ENCODE results near the gene PRR22.
"Not testable (repeated sequence)": the region's sequence is repeated elsewhere in the genome, so short reads cannot be mapped to it uniquely, and the experiment has no call there.

The PRR22 gene

GRCh38 chr19:5775668-5776309 is 8.8 kb downstream of the PRR22 start:
- no peak for DNase-seq (ENCODE audit: low read depth, low spot score)
- H3K4me3 ChIP-seq (ENCODE audit: low read length): no peak overlapping the region

DNA sequence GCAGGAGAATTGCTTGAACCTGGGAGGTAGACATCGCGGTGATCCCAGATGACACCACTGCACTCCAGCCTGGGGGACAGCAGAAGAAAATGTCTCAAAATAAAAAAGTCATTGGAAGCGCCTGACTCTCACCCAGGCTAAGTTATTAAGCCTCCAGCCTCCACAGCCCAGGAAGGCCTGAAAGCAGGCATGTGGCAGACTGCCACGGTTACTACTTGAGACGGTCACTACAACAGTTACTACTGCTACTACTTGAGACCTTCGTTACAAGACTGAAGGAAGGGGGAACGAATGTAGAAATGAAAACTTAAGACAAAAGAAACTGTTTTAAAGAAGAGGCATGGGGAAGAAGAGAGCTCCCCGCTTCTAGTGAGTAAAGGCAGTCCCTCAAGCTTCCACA is 9.6 kb downstream of the PRR22 start:
- no peak for DNase-seq (ENCODE audit: low read depth, low spot score)
- H3K4me3 ChIP-seq (ENCODE audit: low read length): no peak overlapping the region

GRCh38 chr19:5773276-5773675 is 11.3 kb downstream of the PRR22 start:
- no peak overlapping the region for H3K4me3 ChIP-seq (ENCODE audit: low read length)
- DNase-seq (ENCODE audit: low read depth, low spot score): no peak

DNA sequence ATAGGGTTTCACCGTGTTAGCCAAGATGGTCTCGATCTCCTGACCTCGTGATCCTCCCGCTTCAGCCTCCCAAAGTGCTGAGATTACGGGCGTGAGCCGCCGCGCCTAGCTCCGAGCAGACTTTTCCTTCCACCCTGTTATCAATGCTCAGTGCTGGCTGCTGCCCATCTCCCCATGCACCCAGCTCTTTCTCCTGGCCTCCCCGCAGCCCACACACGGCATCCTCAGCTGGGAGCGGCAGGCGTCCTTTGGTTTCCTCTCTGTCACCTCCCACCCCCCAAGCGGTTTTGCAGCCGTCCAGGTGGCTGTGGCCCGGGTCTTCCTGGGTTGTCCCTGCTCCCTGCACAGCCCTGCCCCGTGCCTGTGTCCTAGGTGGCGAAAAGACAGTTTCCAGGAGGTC is 12.1 kb downstream of the PRR22 start:
- DNase-seq (ENCODE audit: low read depth, low spot score): no peak
- no peak overlapping the region for H3K4me3 ChIP-seq (ENCODE audit: low read length)

- DNase-seq (ENCODE audit: low read depth, low spot score): no peak
- no peak overlapping the region for H3K4me3 ChIP-seq (ENCODE audit: low read length)
These were observed 16.6 kb downstream of the PRR22 start for GRCh38 chr19:5767949-5768348.

GRCh38 chr19:5765220-5765619 is 19.3 kb downstream of the PRR22 start:
- DNase-seq (ENCODE audit: low read depth, low spot score): no peak
- no peak overlapping the region for H3K4me3 ChIP-seq (ENCODE audit: low read length)

DNA sequence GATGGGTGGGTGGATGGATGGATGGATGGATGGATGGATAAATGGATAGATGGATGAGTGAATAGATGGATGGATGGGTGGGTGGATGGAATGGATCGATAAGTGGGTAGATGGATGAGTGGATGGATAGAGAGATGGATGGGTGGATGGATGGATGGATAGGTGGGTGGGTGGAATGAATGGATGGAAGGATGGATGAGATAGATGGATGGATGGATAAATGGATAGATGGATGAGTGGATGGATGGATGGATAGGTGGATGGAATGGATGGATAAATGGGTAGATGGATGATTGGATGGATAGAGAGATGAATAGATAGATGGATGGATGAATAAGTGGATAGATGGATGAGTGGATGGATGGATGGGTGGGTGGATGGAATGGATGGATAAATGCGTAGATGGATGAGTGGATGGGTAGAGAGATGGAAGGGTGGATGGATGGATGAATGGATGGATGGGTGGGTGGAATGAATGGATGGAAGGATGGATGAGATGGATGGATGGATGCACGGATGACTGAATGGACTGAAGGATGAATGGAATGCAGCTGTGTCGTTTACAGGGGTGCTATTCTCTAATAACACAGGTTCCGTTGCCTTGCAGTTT is 21.8 kb downstream of the PRR22 start:
- no peak overlapping the region for H3K4me3 ChIP-seq (ENCODE audit: low read length)
- DNase-seq (ENCODE audit: low read depth, low spot score): no peak

DNA sequence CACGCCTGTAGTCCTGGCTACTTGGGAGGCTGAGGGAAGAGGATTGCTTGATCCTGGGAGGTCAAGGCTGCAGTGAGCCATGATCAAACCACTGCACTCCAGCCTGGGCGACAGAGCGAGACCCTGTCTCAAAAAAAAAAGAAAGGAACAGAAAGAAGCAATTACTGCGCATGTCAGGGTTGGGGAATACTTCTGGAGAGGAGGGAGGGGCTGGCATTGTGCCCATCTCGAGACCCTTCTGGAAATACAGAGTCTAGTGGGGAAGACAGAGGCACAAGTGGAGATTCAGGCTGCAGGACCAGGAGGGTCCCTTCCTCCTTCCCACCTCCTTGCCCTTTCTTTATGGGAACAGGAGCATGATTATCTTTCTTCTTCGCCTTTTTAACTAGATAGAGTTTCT is 30.8 kb downstream of the PRR22 start:
- DNase-seq (ENCODE audit: low read depth, low spot score): no peak
- H3K4me3 ChIP-seq (ENCODE audit: low read length): no peak overlapping the region

DNA sequence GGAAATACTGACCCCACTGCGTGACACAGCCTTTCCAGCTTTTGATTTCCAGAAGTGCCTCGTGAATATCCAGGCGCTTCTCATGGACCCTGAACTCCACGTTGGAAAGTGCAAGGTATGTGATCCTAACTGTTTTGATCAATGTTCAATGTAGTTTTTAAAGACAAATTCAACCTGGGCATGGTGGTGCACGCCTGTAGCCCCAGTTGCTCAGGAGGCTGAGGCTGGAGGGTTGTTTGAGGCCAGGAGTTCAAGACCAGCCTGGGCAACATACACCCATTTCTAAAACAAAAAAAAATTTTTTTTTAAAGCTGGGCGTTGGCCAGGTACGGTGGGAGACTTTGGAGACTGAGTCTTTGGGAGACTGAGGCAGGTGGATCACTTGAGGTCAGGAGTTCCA is 32.8 kb downstream of the PRR22 start:
- no peak for DNase-seq (ENCODE audit: low read depth, low spot score)
- H3K4me3 ChIP-seq (ENCODE audit: low read length): no peak overlapping the region

- DNase-seq (ENCODE audit: low read depth, low spot score): no peak
- no peak overlapping the region for H3K4me3 ChIP-seq (ENCODE audit: low read length)
These were observed 35.0 kb downstream of the PRR22 start for GRCh38 chr19:5749505-5749904.

GRCh38 chr19:5748920-5749319 is 35.6 kb downstream of the PRR22 start:
- not testable (repeated sequence) for DNase-seq (ENCODE audit: low read depth, low spot score); H3K4me3 ChIP-seq (ENCODE audit: low read length)

GRCh38 chr19:5744999-5745398 is 39.5 kb downstream of the PRR22 start:
- DNase-seq (ENCODE audit: low read depth, low spot score); H3K4me3 ChIP-seq (ENCODE audit: low read length): not testable (repeated sequence)

- no peak for DNase-seq (ENCODE audit: low read depth, low spot score)
- no peak overlapping the region for H3K4me3 ChIP-seq (ENCODE audit: low read length)
These were observed 40.9 kb downstream of the PRR22 start for GRCh38 chr19:5743630-5744029.

DNA sequence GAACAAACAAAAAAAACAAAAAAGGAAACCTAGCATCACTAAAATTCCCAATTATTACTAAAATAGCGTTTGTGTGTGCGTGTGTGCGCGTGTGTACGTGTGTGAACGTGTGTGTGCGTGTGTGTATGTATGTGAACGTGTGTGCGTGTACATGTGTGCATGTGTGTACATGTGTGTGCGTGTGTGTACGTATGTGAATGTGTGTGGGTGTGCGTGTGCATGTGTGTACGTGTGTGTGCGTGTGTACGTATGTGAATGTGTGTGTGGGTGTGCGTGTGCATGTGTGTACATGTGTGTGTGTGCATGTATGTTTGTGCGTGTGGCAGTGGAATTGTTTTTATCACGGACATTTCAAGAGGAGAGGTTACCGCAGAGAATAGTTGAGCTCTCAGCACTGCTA is 42.5 kb downstream of the PRR22 start:
- DNase-seq (ENCODE audit: low read depth, low spot score): no peak
- no peak overlapping the region for H3K4me3 ChIP-seq (ENCODE audit: low read length)

DNA sequence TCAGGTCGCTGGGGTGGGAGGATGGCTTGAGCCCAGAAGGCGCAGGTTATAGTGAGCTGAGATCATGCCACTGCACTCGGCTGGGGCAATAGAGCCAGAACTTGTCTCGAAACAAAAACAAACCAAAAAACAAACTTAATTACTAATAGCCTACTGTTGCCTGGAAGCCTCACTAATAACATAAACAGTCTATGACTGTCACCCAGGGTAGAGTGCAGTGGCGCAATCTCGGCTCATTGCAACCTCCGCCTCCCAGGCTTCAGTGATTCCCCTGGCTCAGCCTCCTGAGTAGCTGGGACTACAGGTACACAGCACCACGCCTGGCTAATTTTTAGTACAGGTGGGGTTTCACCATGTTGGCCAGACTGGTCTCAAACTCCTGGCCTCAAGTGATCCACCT is 46.1 kb downstream of the PRR22 start:
- no peak for DNase-seq (ENCODE audit: low read depth, low spot score)
- H3K4me3 ChIP-seq (ENCODE audit: low read length): no peak overlapping the region

GRCh38 chr19:5733172-5733571 is 51.4 kb downstream of the PRR22 start:
- not testable (repeated sequence) for DNase-seq (ENCODE audit: low read depth, low spot score); H3K4me3 ChIP-seq (ENCODE audit: low read length)

All from Jurkat, Clone E6-1 (cell line).